GM23338 (cell line): ENCODE measurements around the gene FHIT. TPM values are rescaled to one million over a fixed set of nuclear protein-coding genes. Genes with fewer than 3 reads are reported as not detected.

Experiments used
- ATAC-seq: fragments of 200-7000 bp; cut with Tn5 transposase; 3 replicates; pipeline ENCODE4 v1.9.1; 2020
- DNase-seq: peaks from one replicate; pipeline ENCODE4 v3.0.0-alpha.2; 2015; ENCODE audit warnings: low spot score
- H2AFZ ChIP-seq: fragments of 200-600 bp; sonication (generic); 2 replicates; pipeline ENCODE4 v1.8.0; 2016; ENCODE audit warnings: antibody characterized with exemption, mild to moderate bottlenecking, moderate library complexity
- H3F3A ChIP-seq: fragments of 200-600 bp; sonication (generic); replicated peaks from 2 replicates; pipeline ENCODE4 v1.8.0; 2017; ENCODE audit warnings: antibody characterized with exemption, mixed run types, low read depth
- H3K27ac ChIP-seq: fragments of 200-600 bp; sonication (generic); 2 replicates; pipeline ENCODE4 v1.6.1; 2016; ENCODE audit warnings: low read depth
- H3K27me3 ChIP-seq: fragments of 200-600 bp; sonication (generic); 2 replicates; pipeline ENCODE4 v1.8.0; 2016; ENCODE audit warnings: mild to moderate bottlenecking, mixed run types, moderate library complexity; ENCODE audit not compliant: insufficient read depth
- H3K36me3 ChIP-seq: fragments of 200-600 bp; sonication (generic); 2 replicates; pipeline ENCODE4 v1.8.0; 2016; ENCODE audit warnings: mild to moderate bottlenecking; ENCODE audit not compliant: insufficient read depth
- H3K4me1 ChIP-seq: fragments of 200-600 bp; sonication (generic); 2 replicates; pipeline ENCODE4 v1.8.0; 2016; ENCODE audit warnings: mild to moderate bottlenecking, moderate library complexity; ENCODE audit not compliant: insufficient read depth
- H3K4me2 ChIP-seq: fragments of 200-600 bp; sonication (generic); 2 replicates; pipeline ENCODE4 v1.7.1; 2017; ENCODE audit warnings: mixed run types
- H3K4me3 ChIP-seq: fragments of 200-600 bp; sonication (generic); 2 replicates; pipeline ENCODE4 v1.6.1; 2016; ENCODE audit warnings: mixed run types
- H3K79me2 ChIP-seq: fragments of 200-600 bp; sonication (generic); replicated peaks from 2 replicates; pipeline ENCODE4 v1.8.0; 2017; ENCODE audit warnings: mild to moderate bottlenecking; ENCODE audit not compliant: insufficient read depth
- H3K9me2 ChIP-seq: fragments of 200-600 bp; sonication (generic); 2 replicates; pipeline ENCODE4 v1.8.0; 2017; ENCODE audit not compliant: insufficient read depth
- H4K20me1 ChIP-seq: fragments of 200-600 bp; sonication (generic); replicated peaks from 2 replicates; pipeline ENCODE4 v1.8.0; 2017; ENCODE audit warnings: mild to moderate bottlenecking; ENCODE audit not compliant: insufficient read depth
- H3K27ac Mint-ChIP-seq: 2 replicates; pipeline ENCODE4 v1.8.0; 2020; ENCODE audit warnings: inconsistent platforms, mild to moderate bottlenecking, moderate library complexity, mixed read lengths
- H3K27me3 Mint-ChIP-seq: 3 replicates; pipeline ENCODE4 v1.8.0; 2022; ENCODE audit warnings: low read depth, mild to moderate bottlenecking, moderate library complexity, mixed read lengths, inconsistent platforms; ENCODE audit not compliant: insufficient read depth, poor library complexity
- H3K36me3 Mint-ChIP-seq: 3 replicates; pipeline ENCODE4 v1.8.0; 2021; ENCODE audit warnings: low read depth, mild to moderate bottlenecking, inconsistent platforms, moderate library complexity, mixed read lengths
- H3K4me1 Mint-ChIP-seq: 3 replicates; pipeline ENCODE4 v1.8.0; 2020; ENCODE audit warnings: mild to moderate bottlenecking, inconsistent platforms, mixed read lengths
- H3K4me3 Mint-ChIP-seq: 3 replicates; pipeline ENCODE4 v1.8.0; 2021; ENCODE audit warnings: moderate library complexity, mild to moderate bottlenecking, inconsistent platforms, mixed read lengths
- H3K9me3 Mint-ChIP-seq: 3 replicates; pipeline ENCODE4 v1.8.0; 2020; ENCODE audit warnings: moderate library complexity, mild to moderate bottlenecking, inconsistent platforms, mixed read lengths
- CREB1 ChIP-seq: fragments of 250-450 bp; sonication (Bioruptor Pico); IDR thresholded peaks from 2 replicates; pipeline ENCODE4 v1.5.0; 2020; ENCODE audit warnings: low read depth, mild to moderate bottlenecking, moderate library complexity
- POLR2AphosphoS5 ChIP-seq: IDR thresholded peaks from 2 replicates; pipeline ENCODE4 v1.6.1; 2016; ENCODE audit warnings: antibody characterized with exemption, low read depth
- STAT1 ChIP-seq: IDR thresholded peaks from one replicate; pipeline ENCODE4 v1.6.1; 2016; ENCODE audit warnings: antibody characterized with exemption; ENCODE audit not compliant: unreplicated experiment
- ZNF462 ChIP-seq: fragments of 250-450 bp; sonication (Bioruptor Pico); IDR thresholded peaks from 2 replicates; pipeline ENCODE4 v1.5.0; 2020; ENCODE audit warnings: mild to moderate bottlenecking, moderate library complexity
- polyA plus RNA-seq: library from polyadenylated mRNA; unstranded; fragments of >200 nt; fragmentation: Nextera tagmentation; extraction: Ambion mirVana; gene quantifications from 2 replicates; pipeline ENCODE4 v1.2.1, GENCODE V29; 2016
- total RNA-seq: library from RNA; depleted of rRNA; stranded (reverse); fragments of >200 nt; shearing (Covaris generic); gene quantifications from 2 replicates; pipeline ENCODE4 v1.2.3, GENCODE V29; 2014
- TF ChIP-seq, protein P1 (sequence below): IDR thresholded peaks from one replicate; pipeline ENCODE4 v1.6.1; 2018; ENCODE audit warnings: antibody characterized with exemption; ENCODE audit not compliant: unreplicated experiment

The FHIT gene
- total and polyA plus RNA-seq, 2 experiments from 2014 or later = 3.0 to 8.3 TPM

- H3K4me1 ChIP-seq = peaks cover 24% of the 10 kb centered on the region
- H3K27me3 ChIP-seq = no peaks in the 10 kb centered on the region
- no peaks in the 10 kb centered on the region for H3K9me2 ChIP-seq
- no peaks in the 10 kb centered on the region for H3F3A ChIP-seq
- no peaks in the 10 kb centered on the region for H3K79me2 ChIP-seq
- H3K36me3 ChIP-seq = no peaks in the 10 kb centered on the region
- H3K27ac ChIP-seq = no peak overlapping the region
- peaks cover 27% of the 10 kb centered on the region for H3K4me1 Mint-ChIP-seq
- no peaks in the 10 kb centered on the region for H3K9me3 Mint-ChIP-seq
- no peak for DNase-seq
- H3K4me2 ChIP-seq = no peak overlapping the region
- H4K20me1 ChIP-seq = no peaks in the 10 kb centered on the region
- no peak overlapping the region for H3K4me3 Mint-ChIP-seq
- no peak for ATAC-seq
- H3K27ac Mint-ChIP-seq = no peak overlapping the region
- H3K36me3 Mint-ChIP-seq = no peaks in the 10 kb centered on the region; the same call in 2 of the 3 replicates
- no peak overlapping the region for H2AFZ ChIP-seq
- no peaks in the 10 kb centered on the region for H3K27me3 Mint-ChIP-seq
- TF ChIP-seq STAT1 = no peak
- TF ChIP-seq CREB1 = no peak
- no peak for TF ChIP-seq ZNF462 (CRISPR knock-in tag)
- TF ChIP-seq, protein P1, sequence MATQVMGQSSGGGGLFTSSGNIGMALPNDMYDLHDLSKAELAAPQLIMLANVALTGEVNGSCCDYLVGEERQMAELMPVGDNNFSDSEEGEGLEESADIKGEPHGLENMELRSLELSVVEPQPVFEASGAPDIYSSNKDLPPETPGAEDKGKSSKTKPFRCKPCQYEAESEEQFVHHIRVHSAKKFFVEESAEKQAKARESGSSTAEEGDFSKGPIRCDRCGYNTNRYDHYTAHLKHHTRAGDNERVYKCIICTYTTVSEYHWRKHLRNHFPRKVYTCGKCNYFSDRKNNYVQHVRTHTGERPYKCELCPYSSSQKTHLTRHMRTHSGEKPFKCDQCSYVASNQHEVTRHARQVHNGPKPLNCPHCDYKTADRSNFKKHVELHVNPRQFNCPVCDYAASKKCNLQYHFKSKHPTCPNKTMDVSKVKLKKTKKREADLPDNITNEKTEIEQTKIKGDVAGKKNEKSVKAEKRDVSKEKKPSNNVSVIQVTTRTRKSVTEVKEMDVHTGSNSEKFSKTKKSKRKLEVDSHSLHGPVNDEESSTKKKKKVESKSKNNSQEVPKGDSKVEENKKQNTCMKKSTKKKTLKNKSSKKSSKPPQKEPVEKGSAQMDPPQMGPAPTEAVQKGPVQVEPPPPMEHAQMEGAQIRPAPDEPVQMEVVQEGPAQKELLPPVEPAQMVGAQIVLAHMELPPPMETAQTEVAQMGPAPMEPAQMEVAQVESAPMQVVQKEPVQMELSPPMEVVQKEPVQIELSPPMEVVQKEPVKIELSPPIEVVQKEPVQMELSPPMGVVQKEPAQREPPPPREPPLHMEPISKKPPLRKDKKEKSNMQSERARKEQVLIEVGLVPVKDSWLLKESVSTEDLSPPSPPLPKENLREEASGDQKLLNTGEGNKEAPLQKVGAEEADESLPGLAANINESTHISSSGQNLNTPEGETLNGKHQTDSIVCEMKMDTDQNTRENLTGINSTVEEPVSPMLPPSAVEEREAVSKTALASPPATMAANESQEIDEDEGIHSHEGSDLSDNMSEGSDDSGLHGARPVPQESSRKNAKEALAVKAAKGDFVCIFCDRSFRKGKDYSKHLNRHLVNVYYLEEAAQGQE = no peak
- no peak for TF ChIP-seq POLR2AphosphoS5
- no peak overlapping the region for H3K4me3 ChIP-seq
Observed at GRCh38 chr3:60414011-60414410, 837.2 kb downstream of the FHIT start.
